ENCODE results near the gene GYPB.
"Not testable (repeated sequence)": the region's sequence is repeated elsewhere in the genome, so short reads cannot be mapped to it uniquely, and the experiment has no call there.

The GYPB gene

DNA sequence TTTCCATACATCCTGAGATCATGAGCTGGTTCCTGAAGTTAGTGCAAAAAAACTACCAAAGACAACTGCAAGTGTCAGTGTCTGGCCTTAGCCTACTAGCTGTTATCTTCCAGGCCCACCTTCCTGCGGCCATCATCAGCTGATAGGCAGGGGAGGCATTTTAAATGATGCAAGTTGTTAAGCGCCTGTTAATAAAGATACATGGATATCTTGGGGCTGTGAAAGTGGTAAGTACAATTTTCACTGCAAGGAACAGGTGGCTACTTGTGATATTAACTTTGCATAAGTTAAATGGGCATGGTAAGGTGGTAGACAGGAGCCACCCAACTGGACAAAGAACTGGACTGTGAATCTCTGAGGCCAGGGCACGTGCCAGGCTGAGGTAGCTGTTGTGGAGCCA, at the start of gene GYPB:
Gene GYPB (minus strand): TSS at position 104 of the 400 bp plus-strand sequence. CDS start 93 bp downstream, at position 11.
- not testable (repeated sequence) for H3K4me3 ChIP-seq (ENCODE audit: low read length in 2 of 2); H3K27me3 ChIP-seq (ENCODE audit: control insufficient read depth in 1 of 2, insufficient read depth in 2 of 2, low read length in 2 of 2); H3K4me1 ChIP-seq (ENCODE audit: control insufficient read depth, insufficient read depth, low read length); H3K36me3 ChIP-seq (ENCODE audit: control insufficient read depth in 2 of 2, insufficient read depth in 2 of 2, low read length in 2 of 2); H3K9ac ChIP-seq (ENCODE audit: low read length in 2 of 2); H3K9me3 ChIP-seq (ENCODE audit: control insufficient read depth in 2 of 2, low read length in 2 of 2); H3K27ac ChIP-seq (ENCODE audit: low read length)

DNA sequence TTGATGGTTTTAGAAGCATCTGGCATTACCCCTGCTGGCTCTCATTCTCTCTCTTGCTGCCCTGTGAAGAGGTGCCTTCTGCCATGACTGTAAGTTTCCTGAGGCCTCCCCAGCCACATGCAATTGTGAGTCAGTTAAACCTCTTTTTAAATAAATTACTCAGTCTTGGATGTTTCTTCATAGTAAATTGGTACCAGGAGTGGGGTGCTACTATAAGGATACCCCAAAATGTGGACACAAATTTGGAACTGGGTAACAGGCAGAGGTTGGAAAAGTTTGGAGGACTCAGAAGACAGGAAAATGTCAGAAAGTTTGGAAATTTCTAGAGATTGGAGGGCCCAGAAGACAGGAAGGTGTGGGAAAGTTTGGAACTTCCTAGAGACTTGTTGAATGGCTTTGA, 42.4 kb upstream of the GYPB start:
- not testable (repeated sequence) for H3K27me3 ChIP-seq (ENCODE audit: control insufficient read depth in 1 of 2, insufficient read depth in 2 of 2, low read length in 2 of 2); H3K27ac ChIP-seq (ENCODE audit: low read length); H3K4me3 ChIP-seq (ENCODE audit: low read length in 2 of 2); H3K36me3 ChIP-seq (ENCODE audit: control insufficient read depth in 2 of 2, insufficient read depth in 2 of 2, low read length in 2 of 2); H3K4me1 ChIP-seq (ENCODE audit: control insufficient read depth, insufficient read depth, low read length); H3K9me3 ChIP-seq (ENCODE audit: control insufficient read depth in 2 of 2, low read length in 2 of 2); H3K9ac ChIP-seq (ENCODE audit: low read length in 2 of 2)

DNA sequence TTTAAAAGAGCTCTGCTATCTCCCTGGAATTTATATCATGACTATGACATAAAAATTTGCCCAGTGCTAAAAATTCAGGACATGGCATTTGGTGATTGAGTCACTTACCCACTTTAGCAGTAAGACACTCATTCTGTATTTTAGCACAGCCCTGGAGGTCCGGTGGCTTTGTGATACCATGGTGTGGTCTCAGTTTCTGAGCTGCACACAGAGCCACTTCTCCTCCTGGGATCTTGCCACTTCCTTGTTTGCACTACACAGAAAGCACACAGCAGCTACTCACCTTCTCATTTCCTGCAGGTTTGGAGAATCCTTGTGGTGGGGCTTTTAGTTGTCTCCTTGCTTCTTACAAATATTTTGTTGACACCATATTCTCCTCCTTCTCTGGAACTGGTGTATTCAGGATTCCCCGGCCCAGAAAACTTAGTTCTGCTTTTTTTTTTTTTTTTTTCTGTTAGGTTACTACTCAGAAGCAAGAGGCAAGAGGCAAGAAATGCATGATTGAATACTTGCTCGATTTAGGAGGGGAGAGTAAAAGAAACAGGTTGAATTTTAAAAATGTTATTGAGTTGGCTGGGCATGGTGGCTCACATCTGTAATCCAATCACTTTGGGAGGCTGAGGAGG, 41.2 kb upstream of the GYPB start:
- not testable (repeated sequence) for H3K9ac ChIP-seq (ENCODE audit: low read length in 2 of 2); H3K27ac ChIP-seq (ENCODE audit: low read length); H3K9me3 ChIP-seq (ENCODE audit: control insufficient read depth in 2 of 2, low read length in 2 of 2); H3K36me3 ChIP-seq (ENCODE audit: control insufficient read depth in 2 of 2, insufficient read depth in 2 of 2, low read length in 2 of 2); H3K4me3 ChIP-seq (ENCODE audit: low read length in 2 of 2); H3K4me1 ChIP-seq (ENCODE audit: control insufficient read depth, insufficient read depth, low read length); H3K27me3 ChIP-seq (ENCODE audit: control insufficient read depth in 1 of 2, insufficient read depth in 2 of 2, low read length in 2 of 2)

DNA sequence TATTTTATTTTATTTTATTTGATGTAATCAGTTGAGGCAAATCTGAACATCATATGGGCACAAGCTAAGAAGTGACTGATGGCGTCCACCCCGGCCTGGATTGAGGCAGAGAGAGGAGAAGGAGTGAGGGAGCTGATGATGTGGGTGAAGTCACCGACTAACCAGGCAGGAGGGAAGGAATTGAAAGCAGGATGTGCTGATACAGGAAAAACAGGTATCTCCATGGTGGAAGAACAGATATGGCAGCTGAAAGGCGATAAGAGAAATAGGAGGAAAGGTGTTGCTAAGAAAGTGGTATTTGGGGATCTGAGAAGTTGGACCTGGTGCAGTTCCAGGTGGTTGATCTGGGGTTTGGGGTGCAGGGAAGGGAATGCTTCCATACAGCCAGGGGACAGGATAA, 37.6 kb upstream of the GYPB start:
- Histone ChIP-seq H3K4me3 (ENCODE audit: low read length in 2 of 2) (no peak overlapping the region), H3K27ac (ENCODE audit: low read length) (no peak overlapping the region), H3K9ac (ENCODE audit: low read length in 2 of 2) (no peak overlapping the region), H3K36me3 (ENCODE audit: control insufficient read depth in 2 of 2, insufficient read depth in 2 of 2, low read length in 2 of 2) (no peaks in the 10 kb centered on the region), H3K9me3 (ENCODE audit: control insufficient read depth in 2 of 2, low read length in 2 of 2) (no peaks in the 10 kb centered on the region), H3K4me1 (ENCODE audit: control insufficient read depth, insufficient read depth, low read length) (no peaks in the 10 kb centered on the region), H3K27me3 (ENCODE audit: control insufficient read depth in 1 of 2, insufficient read depth in 2 of 2, low read length in 2 of 2) (no peaks in the 10 kb centered on the region)

DNA sequence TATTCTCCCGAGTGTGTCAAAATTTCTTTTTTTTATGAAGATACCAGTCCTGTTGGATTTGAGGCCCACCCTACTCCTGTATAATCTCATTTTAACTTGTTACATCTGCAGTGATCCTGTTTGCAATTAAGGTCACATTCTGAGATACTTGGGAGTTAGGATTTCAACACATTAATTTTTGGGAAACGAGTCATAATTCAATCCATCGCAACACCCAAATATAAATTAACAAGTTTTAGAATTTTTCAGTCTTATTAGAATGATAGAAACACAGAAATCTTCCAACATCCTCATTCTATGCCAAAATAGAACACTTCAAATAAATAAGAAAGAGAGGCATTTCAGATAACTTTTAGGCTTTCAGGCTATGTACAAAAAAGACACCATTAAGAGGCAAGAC, 36.2 kb upstream of the GYPB start:
- not testable (repeated sequence) for H3K27me3 ChIP-seq (ENCODE audit: control insufficient read depth in 1 of 2, insufficient read depth in 2 of 2, low read length in 2 of 2); H3K9me3 ChIP-seq (ENCODE audit: control insufficient read depth in 2 of 2, low read length in 2 of 2); H3K9ac ChIP-seq (ENCODE audit: low read length in 2 of 2); H3K27ac ChIP-seq (ENCODE audit: low read length); H3K36me3 ChIP-seq (ENCODE audit: control insufficient read depth in 2 of 2, insufficient read depth in 2 of 2, low read length in 2 of 2); H3K4me1 ChIP-seq (ENCODE audit: control insufficient read depth, insufficient read depth, low read length); H3K4me3 ChIP-seq (ENCODE audit: low read length in 2 of 2)

DNA sequence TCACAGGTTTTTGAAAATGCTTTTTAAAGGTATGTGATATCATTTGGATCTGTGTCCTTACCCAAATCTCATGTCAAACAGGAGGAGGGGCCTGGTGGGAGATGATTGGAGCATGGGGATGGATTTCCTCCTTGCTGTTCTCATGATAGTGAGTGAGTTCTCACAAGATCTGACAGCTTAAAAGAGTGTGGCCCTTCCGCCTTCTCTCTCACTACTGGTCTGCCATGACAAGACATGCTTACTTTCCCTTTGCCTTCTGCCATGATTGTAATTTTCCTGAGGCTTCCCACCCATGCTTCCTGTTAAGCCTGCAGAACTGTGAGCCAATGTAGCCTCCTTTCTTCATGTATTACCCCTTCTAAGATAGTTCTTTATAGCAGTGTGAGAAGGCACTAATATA, 32.3 kb upstream of the GYPB start:
- not testable (repeated sequence) for H3K27me3 ChIP-seq (ENCODE audit: control insufficient read depth in 1 of 2, insufficient read depth in 2 of 2, low read length in 2 of 2); H3K4me3 ChIP-seq (ENCODE audit: low read length in 2 of 2); H3K9ac ChIP-seq (ENCODE audit: low read length in 2 of 2); H3K27ac ChIP-seq (ENCODE audit: low read length); H3K36me3 ChIP-seq (ENCODE audit: control insufficient read depth in 2 of 2, insufficient read depth in 2 of 2, low read length in 2 of 2); H3K4me1 ChIP-seq (ENCODE audit: control insufficient read depth, insufficient read depth, low read length); H3K9me3 ChIP-seq (ENCODE audit: control insufficient read depth in 2 of 2, low read length in 2 of 2)

DNA sequence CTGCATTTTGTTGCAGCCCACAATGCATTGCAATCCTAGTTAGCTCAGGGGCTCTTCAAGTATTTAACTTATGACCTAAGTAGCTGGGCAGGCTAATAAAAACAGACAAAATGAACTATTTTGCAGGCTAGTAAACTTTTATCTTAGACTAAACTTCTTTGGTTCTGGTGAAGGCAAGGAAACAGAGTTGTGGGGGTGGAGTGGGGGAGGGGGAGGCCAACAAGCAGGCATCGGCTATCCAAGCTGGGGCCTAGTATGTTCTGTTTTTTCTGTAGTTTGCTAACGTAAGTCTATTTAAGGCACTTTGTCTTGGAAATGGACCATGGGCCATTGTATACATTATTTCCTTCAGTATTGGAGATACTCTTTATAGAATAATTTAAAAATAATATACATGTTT, 31.5 kb upstream of the GYPB start:
- H3K27me3 ChIP-seq (ENCODE audit: control insufficient read depth in 1 of 2, insufficient read depth in 2 of 2, low read length in 2 of 2); H3K27ac ChIP-seq (ENCODE audit: low read length); H3K4me1 ChIP-seq (ENCODE audit: control insufficient read depth, insufficient read depth, low read length); H3K36me3 ChIP-seq (ENCODE audit: control insufficient read depth in 2 of 2, insufficient read depth in 2 of 2, low read length in 2 of 2); H3K4me3 ChIP-seq (ENCODE audit: low read length in 2 of 2); H3K9me3 ChIP-seq (ENCODE audit: control insufficient read depth in 2 of 2, low read length in 2 of 2); H3K9ac ChIP-seq (ENCODE audit: low read length in 2 of 2): not testable (repeated sequence)

DNA sequence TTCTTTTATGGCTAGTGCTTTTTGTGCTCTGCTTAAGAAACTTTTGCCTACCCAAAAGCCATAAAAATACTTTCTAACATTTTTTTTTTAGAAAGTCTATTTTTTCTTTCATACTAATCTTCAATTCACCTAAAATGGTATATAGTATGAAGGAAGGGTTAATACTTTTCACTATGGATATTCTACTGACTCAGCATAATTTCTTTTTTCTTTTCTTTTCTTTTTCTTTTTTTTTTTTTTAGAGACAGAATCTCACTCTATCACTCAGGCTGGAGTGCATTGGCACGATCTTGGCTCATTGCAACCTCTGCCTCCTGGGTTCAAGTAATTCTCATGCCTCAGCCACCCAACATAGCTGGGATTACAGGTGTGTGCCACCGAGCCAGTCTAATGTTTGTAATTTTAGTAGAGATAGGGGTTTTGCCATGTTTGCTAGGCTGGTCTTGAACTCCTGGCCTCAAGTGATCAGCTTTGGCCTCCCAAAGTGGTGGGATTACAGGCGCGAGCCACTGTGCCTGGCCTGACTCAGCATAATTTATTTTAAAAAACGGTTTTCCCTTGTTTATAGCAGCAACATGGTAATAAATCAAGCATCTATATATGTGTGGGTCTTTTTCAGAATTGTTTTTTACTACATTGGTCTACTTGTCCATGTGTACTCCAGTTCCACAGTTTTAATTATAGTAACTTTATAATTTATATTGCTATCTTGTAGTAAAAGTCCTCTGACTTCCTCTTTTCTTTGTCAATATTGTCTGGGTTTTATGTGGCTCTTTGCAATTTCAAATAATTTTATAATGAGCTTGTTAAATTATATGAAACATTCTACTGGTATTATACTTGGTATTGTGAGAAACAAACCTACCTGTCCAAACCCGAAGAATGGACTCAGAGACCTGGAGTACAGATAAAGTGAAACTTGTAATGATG, 30.6 kb upstream of the GYPB start:
- not testable (repeated sequence) for H3K4me3 ChIP-seq (ENCODE audit: low read length in 2 of 2); H3K36me3 ChIP-seq (ENCODE audit: control insufficient read depth in 2 of 2, insufficient read depth in 2 of 2, low read length in 2 of 2); H3K9me3 ChIP-seq (ENCODE audit: control insufficient read depth in 2 of 2, low read length in 2 of 2); H3K27ac ChIP-seq (ENCODE audit: low read length); H3K27me3 ChIP-seq (ENCODE audit: control insufficient read depth in 1 of 2, insufficient read depth in 2 of 2, low read length in 2 of 2); H3K4me1 ChIP-seq (ENCODE audit: control insufficient read depth, insufficient read depth, low read length); H3K9ac ChIP-seq (ENCODE audit: low read length in 2 of 2)

DNA sequence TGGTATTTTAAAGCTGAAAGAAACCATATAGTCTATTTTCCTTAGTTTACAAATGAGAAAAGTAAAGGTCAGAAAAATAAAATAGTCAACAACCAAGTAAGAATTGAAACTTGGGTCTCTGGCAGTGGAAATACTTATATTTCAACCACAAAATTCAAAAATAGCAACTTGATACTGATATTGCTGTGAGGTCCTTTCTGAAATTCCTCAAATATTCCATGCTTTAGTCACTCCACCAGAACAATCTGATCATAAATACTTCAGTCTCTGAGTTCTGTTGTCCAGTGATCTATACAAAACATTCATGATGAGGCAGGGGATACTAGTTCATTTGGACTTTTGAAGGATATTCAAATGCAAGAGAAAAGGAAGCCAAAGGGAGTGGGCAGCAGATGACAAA, 25.8 kb upstream of the GYPB start:
- H3K27me3 ChIP-seq (ENCODE audit: control insufficient read depth in 1 of 2, insufficient read depth in 2 of 2, low read length in 2 of 2); H3K36me3 ChIP-seq (ENCODE audit: control insufficient read depth in 2 of 2, insufficient read depth in 2 of 2, low read length in 2 of 2); H3K4me3 ChIP-seq (ENCODE audit: low read length in 2 of 2); H3K4me1 ChIP-seq (ENCODE audit: control insufficient read depth, insufficient read depth, low read length); H3K9ac ChIP-seq (ENCODE audit: low read length in 2 of 2); H3K9me3 ChIP-seq (ENCODE audit: control insufficient read depth in 2 of 2, low read length in 2 of 2); H3K27ac ChIP-seq (ENCODE audit: low read length): not testable (repeated sequence)

DNA sequence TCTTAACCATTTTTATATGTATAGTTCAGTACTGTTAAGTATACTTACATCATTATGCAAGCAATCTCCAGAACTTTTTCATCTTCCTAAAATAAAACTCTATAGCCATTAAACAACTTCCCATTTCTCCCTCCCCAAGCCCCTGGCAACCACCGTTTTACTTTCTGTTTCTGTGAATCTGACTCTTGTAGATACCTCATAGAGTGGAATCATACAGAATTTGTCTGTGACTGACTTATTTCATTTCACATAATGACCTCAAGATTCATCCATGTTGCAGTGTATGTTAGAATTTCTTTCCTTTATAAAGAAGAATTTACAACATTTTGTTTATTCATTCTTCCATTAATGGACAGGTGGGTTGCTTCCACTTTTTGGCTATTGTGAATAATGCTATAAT, 13.4 kb upstream of the GYPB start:
- H3K4me1 ChIP-seq (ENCODE audit: control insufficient read depth, insufficient read depth, low read length); H3K4me3 ChIP-seq (ENCODE audit: low read length in 2 of 2); H3K9me3 ChIP-seq (ENCODE audit: control insufficient read depth in 2 of 2, low read length in 2 of 2); H3K36me3 ChIP-seq (ENCODE audit: control insufficient read depth in 2 of 2, insufficient read depth in 2 of 2, low read length in 2 of 2); H3K27ac ChIP-seq (ENCODE audit: low read length); H3K27me3 ChIP-seq (ENCODE audit: control insufficient read depth in 1 of 2, insufficient read depth in 2 of 2, low read length in 2 of 2); H3K9ac ChIP-seq (ENCODE audit: low read length in 2 of 2): not testable (repeated sequence)

DNA sequence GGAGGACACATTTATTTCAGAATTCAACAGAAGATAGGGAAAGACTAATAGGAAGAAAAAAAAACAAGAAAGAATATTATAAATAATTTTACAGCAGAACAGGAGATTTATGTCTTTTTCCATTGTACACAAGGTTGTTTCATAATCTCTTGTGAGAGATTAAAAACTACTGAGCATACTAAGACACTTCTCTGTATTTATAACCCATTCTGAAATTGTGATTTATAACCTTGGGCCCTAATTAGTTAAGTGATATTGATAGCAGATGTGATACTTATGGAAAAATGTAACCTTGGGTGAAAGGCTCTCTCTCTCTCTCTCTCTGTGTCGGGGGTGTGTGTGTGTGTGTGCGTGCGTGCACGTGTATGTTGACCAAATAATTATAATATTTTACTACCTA, 12.7 kb upstream of the GYPB start:
- H3K27ac ChIP-seq (ENCODE audit: low read length); H3K4me3 ChIP-seq (ENCODE audit: low read length in 2 of 2); H3K9ac ChIP-seq (ENCODE audit: low read length in 2 of 2); H3K36me3 ChIP-seq (ENCODE audit: control insufficient read depth in 2 of 2, insufficient read depth in 2 of 2, low read length in 2 of 2); H3K4me1 ChIP-seq (ENCODE audit: control insufficient read depth, insufficient read depth, low read length); H3K9me3 ChIP-seq (ENCODE audit: control insufficient read depth in 2 of 2, low read length in 2 of 2); H3K27me3 ChIP-seq (ENCODE audit: control insufficient read depth in 1 of 2, insufficient read depth in 2 of 2, low read length in 2 of 2): not testable (repeated sequence)

Data from stomach smooth muscle (tissue), 2 donors.